ENCODE results near the gene ATP11B.

ATP11B gene

DNA sequence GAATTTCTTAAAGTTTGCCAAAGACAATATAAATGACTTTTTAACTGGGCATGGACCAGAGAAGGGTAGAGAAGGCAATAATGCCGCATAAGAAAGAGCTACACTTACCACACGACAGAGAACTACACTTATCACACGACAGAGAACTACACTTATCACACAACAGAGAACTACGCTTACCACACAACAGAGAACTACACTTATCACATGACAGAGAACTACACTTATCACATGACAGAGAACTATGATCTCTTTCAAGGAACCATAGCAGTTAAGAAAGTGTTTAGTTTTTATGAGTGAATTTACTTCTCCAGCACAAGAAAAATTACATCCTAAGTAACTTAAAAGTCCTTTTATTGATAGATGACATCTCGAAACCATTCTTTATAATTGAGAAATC is 155.0 kb downstream of the ATP11B start:
- DNase-seq (ENCODE audit: low read depth in 2 of 3, low spot score in 2 of 3) = no peak

DNA sequence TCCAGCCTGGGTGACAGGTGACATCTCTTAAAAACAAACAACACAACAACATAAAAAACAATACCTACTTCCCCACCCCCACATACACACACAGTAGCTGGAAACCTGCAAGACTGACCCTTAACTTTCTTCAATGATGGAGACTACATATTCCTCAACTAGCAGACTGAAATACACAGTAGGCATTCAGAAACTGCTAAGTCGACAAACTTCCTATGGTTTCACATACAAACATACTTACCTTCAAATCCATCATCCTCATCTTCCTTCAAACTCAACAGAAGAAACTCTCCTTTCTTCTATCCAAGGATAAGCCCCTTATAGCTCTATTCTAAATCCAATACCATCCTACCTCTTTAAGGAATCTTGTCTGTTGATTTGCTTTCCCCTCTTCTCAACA is 156.4 kb downstream of the ATP11B start:
- no peak for DNase-seq (ENCODE audit: low read depth in 2 of 3, low spot score in 2 of 3)

DNA sequence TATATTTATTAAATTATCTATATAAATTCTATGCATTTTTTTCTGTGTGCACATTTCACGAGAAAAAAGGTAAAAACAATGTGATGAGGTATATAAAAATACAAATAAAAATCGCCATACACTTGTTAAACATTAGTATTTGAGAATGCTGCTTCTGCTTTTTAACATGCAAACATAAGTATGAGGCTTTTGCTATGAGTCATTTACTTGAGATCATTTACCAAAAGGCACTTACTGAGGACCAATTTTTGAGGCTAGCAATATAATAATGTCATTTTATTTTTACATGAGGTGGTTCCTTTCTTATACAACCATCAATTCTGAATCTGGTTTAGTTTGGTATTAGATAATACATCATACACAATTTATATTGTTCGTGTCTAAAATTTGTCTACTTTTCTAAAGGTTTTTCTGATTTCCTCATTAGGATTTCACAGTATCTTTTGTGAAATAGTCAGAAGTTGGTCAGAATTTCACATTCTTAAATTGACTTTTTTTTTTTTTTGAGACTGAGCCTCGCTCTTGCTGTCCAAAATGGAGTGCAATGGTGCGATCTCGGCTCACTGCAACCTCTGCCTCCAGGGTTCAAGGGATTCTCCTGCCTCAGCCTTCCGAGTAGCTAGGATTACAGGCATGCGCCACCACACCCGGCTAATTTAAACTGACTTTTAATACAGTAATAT is 161.4 kb downstream of the ATP11B start:
- DNase-seq (ENCODE audit: low read depth in 2 of 3, low spot score in 2 of 3) = no peak

DNA sequence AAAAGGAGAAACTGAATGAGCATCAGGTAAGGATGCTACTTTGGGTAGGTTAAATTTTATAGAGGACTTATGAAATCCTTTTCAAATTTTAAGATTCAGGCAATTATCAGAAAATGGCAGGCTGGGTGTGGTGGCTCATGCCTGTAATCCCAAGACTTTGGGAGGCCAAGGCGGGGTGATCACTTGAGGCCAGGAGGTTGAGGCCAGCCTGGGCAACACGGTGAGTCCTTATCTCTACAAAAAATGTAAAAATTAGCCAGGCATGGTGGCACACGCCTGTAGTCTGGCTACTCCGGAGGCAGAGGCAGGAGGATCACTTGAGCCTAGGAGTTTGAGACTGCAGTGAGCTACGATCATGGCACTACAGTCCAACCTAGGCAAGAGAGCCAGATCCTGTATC is 163.9 kb downstream of the ATP11B start:
- DNase-seq (ENCODE audit: low read depth in 2 of 3, low spot score in 2 of 3) = no peak

DNA sequence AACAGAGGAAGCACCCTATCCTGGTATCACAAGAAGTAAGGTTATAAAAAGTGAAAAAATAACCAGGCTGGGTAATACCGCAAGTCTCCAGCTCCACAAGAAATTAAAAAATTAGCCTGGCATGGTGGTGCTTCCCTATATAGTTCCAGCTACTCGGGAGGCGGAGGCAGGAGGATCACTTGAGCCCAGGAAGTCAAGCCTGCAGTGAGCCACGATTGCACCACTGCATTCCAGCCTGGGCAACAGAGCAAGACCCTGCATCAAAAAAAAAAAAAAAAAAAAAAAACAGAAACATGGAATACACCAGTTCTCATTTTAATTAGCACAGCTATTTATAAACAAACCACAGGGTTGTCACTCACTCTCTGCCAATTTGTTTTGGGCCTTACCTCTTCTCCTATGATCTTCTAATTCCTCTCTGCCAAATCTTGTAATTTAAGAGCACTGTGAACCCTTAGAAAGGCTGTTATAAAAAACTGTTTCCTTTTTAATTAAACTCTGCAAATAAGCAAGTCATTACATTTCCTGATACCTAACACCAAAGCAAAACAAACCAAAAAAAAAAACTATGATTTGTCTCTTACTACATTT is 164.5 kb downstream of the ATP11B start:
- no peak for DNase-seq (ENCODE audit: low read depth in 2 of 3, low spot score in 2 of 3)

DNA sequence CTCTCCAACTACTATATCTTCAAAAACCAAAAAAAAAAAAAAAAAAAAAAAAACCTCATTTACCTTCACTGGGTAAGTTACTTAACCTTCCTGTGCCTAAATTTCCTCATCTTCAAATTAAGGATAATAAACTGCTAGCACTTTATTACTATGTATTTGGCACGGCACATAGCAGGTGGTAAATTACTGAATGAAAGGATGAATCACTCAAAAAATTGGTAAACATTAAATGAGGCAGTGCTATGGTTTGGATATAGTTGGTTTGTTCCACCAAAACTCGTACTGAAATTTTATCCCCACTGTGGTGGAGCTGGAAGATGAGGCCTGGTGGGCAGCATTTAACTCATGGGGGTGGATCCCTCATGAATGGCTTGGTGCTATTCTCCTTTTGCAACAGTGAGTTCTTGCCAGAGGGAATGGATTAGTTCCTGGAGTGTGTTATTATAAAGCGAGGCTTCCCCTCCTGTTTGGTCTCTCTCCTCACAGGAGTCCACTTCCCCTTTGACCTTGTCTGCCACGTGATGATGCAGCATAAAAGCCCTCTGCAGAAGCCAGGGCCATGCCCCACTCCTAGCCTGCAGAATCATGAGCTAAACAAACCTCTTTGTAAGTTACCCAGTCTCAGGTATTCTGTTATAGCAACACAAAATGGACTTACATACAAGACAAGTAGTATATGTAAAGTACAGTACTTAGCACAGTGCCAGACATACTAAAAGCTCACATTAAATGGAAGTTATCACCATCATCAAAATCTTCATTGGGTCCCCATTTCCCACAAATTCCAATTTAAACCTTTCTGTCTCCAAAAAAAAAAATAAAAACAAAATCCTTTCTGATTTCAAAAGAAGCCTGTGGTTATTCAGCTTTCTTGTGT is 166.4 kb downstream of the ATP11B start:
- no peak for DNase-seq (ENCODE audit: low read depth in 2 of 3, low spot score in 2 of 3)

- no peak for DNase-seq (ENCODE audit: low read depth in 2 of 3, low spot score in 2 of 3)
Observed at GRCh38 chr3:182962166-182962565, 168.9 kb downstream of the ATP11B start.

- no peak for DNase-seq (ENCODE audit: low read depth in 2 of 3, low spot score in 2 of 3)
Observed at GRCh38 chr3:182964179-182964578, 170.9 kb downstream of the ATP11B start.

- DNase-seq (ENCODE audit: low read depth in 2 of 3, low spot score in 2 of 3) = no peak
Observed at GRCh38 chr3:182965861-182966366, 172.6 kb downstream of the ATP11B start.

- no peak for DNase-seq (ENCODE audit: low read depth in 2 of 3, low spot score in 2 of 3)
Observed at GRCh38 chr3:182967218-182968204, 174.2 kb downstream of the ATP11B start.

- DNase-seq (ENCODE audit: low read depth in 2 of 3, low spot score in 2 of 3) = no peak
Observed at GRCh38 chr3:182969277-182969676, 176.0 kb downstream of the ATP11B start.

GRCh38 chr3:182969853-182970252 is 176.5 kb downstream of the ATP11B start:
- DNase-seq (ENCODE audit: low read depth in 2 of 3, low spot score in 2 of 3) = no peak

DNA sequence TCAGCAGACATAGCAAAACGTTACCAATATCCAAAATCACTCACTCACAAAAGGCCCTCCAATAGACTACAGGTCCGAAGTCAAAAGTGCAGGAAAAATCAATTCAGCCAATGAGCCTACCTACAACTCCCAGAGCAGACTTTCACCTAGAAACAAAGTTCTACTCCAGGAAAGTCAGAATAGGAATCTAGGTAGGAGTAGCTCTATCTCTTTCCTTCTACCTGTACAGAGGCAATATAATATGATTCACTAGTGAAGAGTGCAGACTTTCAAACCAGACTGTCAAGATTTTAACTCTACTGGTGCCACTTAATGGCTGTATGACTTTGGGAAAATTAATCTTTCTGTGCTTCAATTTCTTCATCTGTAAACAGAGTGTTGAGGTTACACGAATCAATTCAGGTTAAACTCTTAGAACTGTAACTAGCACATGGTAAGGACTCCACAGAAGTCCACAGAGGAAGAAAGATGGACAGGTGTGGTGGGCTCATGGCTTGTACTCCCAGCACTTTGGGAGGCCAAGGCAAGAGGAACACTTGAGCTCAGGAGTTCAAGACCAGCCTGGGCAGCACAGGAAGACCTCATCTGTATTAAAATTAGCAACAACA is 177.6 kb downstream of the ATP11B start:
- DNase-seq (ENCODE audit: low read depth in 2 of 3, low spot score in 2 of 3) = no peak

All from activated CD8-positive, alpha-beta memory T cell treated with anti-CD3 and anti-CD28 coated beads for 48 hours (primary cell).